IMR-90 (cell line): ENCODE results near the gene FBXO31. TPM values are rescaled to one million over a fixed set of nuclear protein-coding genes. Genes with fewer than 3 reads are reported as not detected.

Experiments used
- ATAC-seq: fragments of 200-7000 bp; cut with Tn5 transposase; 2 replicates; pipeline ENCODE4 v1.9.1; 2020; ENCODE audit warnings: low read depth, mild to moderate bottlenecking, moderate library complexity
- BruUV-seq: library from RNA; stranded (reverse); fragments of 400-500 nt; replicated peaks from 2 replicates; lab custom pipeline; 2021; lab: Mats Ljungman, UMichigan
- CTCF ChIA-PET: fragments of 300-600 bp; formaldehyde crosslinking; extraction: SDS; loops from one replicate; lab custom pipeline; 2021; ENCODE audit warnings: antibody characterized with exemption; lab: Yijun Ruan, JAX
- POLR2A ChIA-PET: fragments of 300-600 bp; sonication (Branson Sonifier 250); formaldehyde crosslinking; loops from one replicate; lab custom pipeline; 2022; ENCODE audit warnings: antibody characterized with exemption; ENCODE audit not compliant: unreplicated experiment; lab: Charles Lee
- DNase-seq: peaks from one replicate; pipeline ENCODE4 v3.0.0; 2013
- H2AFZ ChIP-seq: replicated peaks from 2 replicates; pipeline ENCODE3; 2013; ENCODE audit warnings: low read length, mild to moderate bottlenecking; ENCODE audit not compliant: poor library complexity
- H2AK5ac ChIP-seq: 2 replicates; pipeline ENCODE4 v1.6.1; 2013; ENCODE audit warnings: low read depth, low read length, inconsistent platforms
- H2AK9ac ChIP-seq: replicated peaks from 2 replicates; pipeline ENCODE3; 2013; ENCODE audit warnings: mild to moderate bottlenecking, low read depth, low read length, moderate library complexity; ENCODE audit not compliant: poor library complexity
- H2BK120ac ChIP-seq: 2 replicates; pipeline ENCODE4 v1.6.1; 2013; ENCODE audit warnings: low read depth, low read length, inconsistent platforms
- H2BK15ac ChIP-seq: 3 replicates; pipeline ENCODE4 v1.6.1; 2013; ENCODE audit warnings: low read depth, low read length, inconsistent platforms
- H2BK20ac ChIP-seq: 2 replicates; pipeline ENCODE4 v1.6.1; 2013; ENCODE audit warnings: low read depth, mild to moderate bottlenecking, inconsistent platforms, low read length, moderate library complexity
- H2BK5ac ChIP-seq: 2 replicates; pipeline ENCODE4 v1.6.1; 2013; ENCODE audit warnings: mild to moderate bottlenecking, low read depth, low read length, inconsistent platforms; ENCODE audit not compliant: poor library complexity, severe bottlenecking
- H3K14ac ChIP-seq: replicated peaks from 2 replicates; pipeline ENCODE4 v1.6.1; 2013; ENCODE audit warnings: low read depth, low read length, inconsistent platforms
- H3K18ac ChIP-seq: 2 replicates; pipeline ENCODE4 v1.6.1; 2013; ENCODE audit warnings: low read depth, low read length, control low read depth
- H3K23ac ChIP-seq: 2 replicates; pipeline ENCODE4 v1.6.1; 2013; ENCODE audit warnings: low read depth, low read length, inconsistent platforms
- H3K27ac ChIP-seq: 2 replicates; pipeline ENCODE4 v1.5.1; 2013; ENCODE audit warnings: mild to moderate bottlenecking, control low read depth, low read length; ENCODE audit not compliant: insufficient read depth
- H3K27me3 ChIP-seq: 2 replicates; pipeline ENCODE4 v1.6.1; 2013; ENCODE audit warnings: low read length; ENCODE audit not compliant: control insufficient read depth, insufficient read depth
- H3K36me3 ChIP-seq: 2 replicates; pipeline ENCODE4 v1.6.1; 2013; ENCODE audit warnings: low read length, mixed read lengths; ENCODE audit not compliant: control insufficient read depth, insufficient read depth
- H3K4ac ChIP-seq: 2 replicates; pipeline ENCODE4 v1.6.1; 2013; ENCODE audit warnings: low read depth, low read length, inconsistent platforms
- H3K4me1 ChIP-seq: 2 replicates; pipeline ENCODE4 v1.6.1; 2013; ENCODE audit warnings: low read length, mixed read lengths; ENCODE audit not compliant: control insufficient read depth, insufficient read depth
- H3K4me2 ChIP-seq: 2 replicates; pipeline ENCODE4 v1.6.1; 2013; ENCODE audit warnings: low read depth, mild to moderate bottlenecking, control low read depth, low read length, moderate library complexity
- H3K4me3 ChIP-seq: 2 replicates; pipeline ENCODE4 v1.5.1; 2013; ENCODE audit warnings: low read depth, mild to moderate bottlenecking, control low read depth, low read length, moderate library complexity; ENCODE audit not compliant: insufficient read depth
- H3K56ac ChIP-seq: 2 replicates; pipeline ENCODE4 v1.6.1; 2013; ENCODE audit warnings: low read length, inconsistent platforms; ENCODE audit not compliant: insufficient read depth; ENCODE audit errors: extremely low read depth
- H3K79me1 ChIP-seq, 2 experiments: 2 replicates each; pipeline ENCODE4 v1.6.1; 2013; ENCODE audit warnings: low read length in 2 of 2, inconsistent platforms in 1 of 2, low read depth in 1 of 2
- H3K9ac ChIP-seq: 2 replicates; pipeline ENCODE4 v1.6.1; 2013; ENCODE audit warnings: low read depth, low read length, control low read depth
- H3K9me1 ChIP-seq: 2 replicates; pipeline ENCODE4 v1.6.1; 2013; ENCODE audit warnings: low read length, inconsistent platforms; ENCODE audit not compliant: insufficient read depth
- H3K9me3 ChIP-seq: 2 replicates; pipeline ENCODE4 v1.6.1; 2013; ENCODE audit warnings: low read length; ENCODE audit not compliant: control insufficient read depth, insufficient read depth
- H4K20me1 ChIP-seq: 2 replicates; pipeline ENCODE4 v1.6.1; 2013; ENCODE audit warnings: low read length, inconsistent platforms; ENCODE audit not compliant: insufficient read depth
- H4K5ac ChIP-seq: 2 replicates; pipeline ENCODE4 v1.6.1; 2013; ENCODE audit warnings: mild to moderate bottlenecking, low read depth, low read length, control low read depth
- H4K8ac ChIP-seq, 2 experiments: 2 replicates each; pipeline ENCODE4 v1.6.1; 2013; ENCODE audit warnings: low read depth in 2 of 2, low read length in 2 of 2, control low read depth in 1 of 2, inconsistent platforms in 1 of 2
- H4K91ac ChIP-seq: 2 replicates; pipeline ENCODE4 v1.6.1; 2013; ENCODE audit warnings: low read depth, low read length, inconsistent platforms; ENCODE audit not compliant: insufficient read depth
- NFE2L2 ChIP-seq: fragments of 150-350 bp; IDR thresholded peaks from 2 replicates; pipeline ENCODE4 v1.6.1; 2016; ENCODE audit warnings: low read depth, mild to moderate bottlenecking, low read length
- WGBS, 2 experiments: methylation state at CpG; one replicate each; pipeline versions ENCODE4 v1.1.5 to v1.1.7; 2013; ENCODE audit warnings: missing lambda C conversion rate in 2 of 2; ENCODE audit not compliant: insufficient read length in 1 of 2; ENCODE audit errors: extremely low coverage in 2 of 2; 5-methylcytosine and 5-hydroxymethylcytosine counted together
- dilution Hi-C: fragments of 300-500 bp; cut with HindIII; formaldehyde crosslinking; loops from one replicate; pipeline ENCODE4 v1.14.3; 2018; ENCODE audit warnings: low sequenced_read_pairs; ENCODE audit not compliant: unreplicated experiment
- in situ Hi-C: fragments of 300-500 bp; cut with MboI; formaldehyde crosslinking; loops from 3 replicates; pipeline ENCODE4 v1.14.3; 2019; ENCODE audit warnings: low sequenced_read_pairs, inconsistent platforms, mixed read lengths
- intact Hi-C: fragments of 100-400 bp; cut with micrococcal nuclease; formaldehyde crosslinking; loops from 2 replicates; pipeline ENCODE4 v1.10.0; 2022
- polyA plus RNA-seq, 3 experiments: library from polyadenylated mRNA; depleted of rRNA; stranded (reverse); fragments of >200 nt; gene quantifications; 2 replicates each; pipeline ENCODE4 v1.2.3, GENCODE V29; 2012; ENCODE audit warnings: low replicate concordance in 1 of 3
- total RNA-seq: library from RNA; depleted of rRNA; stranded (reverse); fragments of >200 nt; gene quantifications from 2 replicates; pipeline ENCODE4 v1.2.3, GENCODE V29; 2012
- TF ChIP-seq, protein P1 (sequence below): conservative IDR thresholded peaks from 2 replicates; pipeline ENCODE4 v1.5.1; 2012; ENCODE audit warnings: mild to moderate bottlenecking, low read depth, low read length, improper control_type of control experiment

The FBXO31 gene
- total and polyA plus RNA-seq, 2 of the 4 experiments (the other 2 are of a cell fraction), result 10.4 to 16.9 TPM

DNA sequence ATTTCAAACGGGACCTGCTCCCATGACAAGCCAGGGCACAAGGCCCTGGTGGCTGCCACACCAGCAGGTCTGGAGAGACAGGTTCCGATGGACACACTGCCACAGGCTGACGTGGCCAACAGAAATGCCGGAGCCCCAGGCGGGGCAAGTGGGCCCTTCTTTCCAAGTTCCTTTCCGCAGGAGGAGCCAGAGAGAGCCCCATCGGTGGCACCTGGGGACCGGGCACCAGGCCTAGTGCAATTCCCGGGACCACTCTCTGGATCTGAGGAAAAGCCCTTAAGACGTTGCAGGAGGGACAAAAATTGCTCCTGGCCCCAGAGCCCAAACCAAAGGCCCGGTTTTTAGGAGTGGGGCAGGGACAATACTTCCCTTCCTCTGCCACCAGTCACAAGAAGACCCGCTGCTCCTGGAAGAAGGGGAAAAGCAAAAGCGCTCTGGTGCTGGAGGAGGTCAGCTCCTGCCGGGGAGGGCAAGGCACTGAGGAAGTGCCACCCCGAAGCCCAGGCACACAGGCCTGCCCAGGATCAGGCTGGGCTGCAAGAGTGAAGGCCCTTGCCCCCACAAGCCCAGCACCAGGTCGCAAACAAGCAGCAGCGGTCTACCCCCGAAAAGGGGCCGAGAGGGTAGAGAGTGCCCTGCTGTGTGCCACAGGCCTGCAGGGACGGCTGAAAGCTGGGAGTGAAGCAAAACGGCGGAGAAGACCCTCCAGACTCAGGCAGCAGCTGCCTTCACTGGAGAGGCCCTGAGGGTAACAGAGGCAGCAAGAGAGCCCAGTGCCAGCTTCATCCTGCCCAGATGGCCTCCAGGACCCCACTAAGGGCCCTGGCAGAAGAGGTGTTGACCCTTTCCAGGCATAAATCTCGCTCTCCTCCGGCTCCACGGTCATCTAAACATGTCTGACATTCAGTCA lies 37.7 kb upstream of the FBXO31 start:
- H4K8ac ChIP-seq, result no peak overlapping the region
- CTCF ChIA-PET, result no interaction called here
- H2BK20ac ChIP-seq, result no peak overlapping the region
- no peak overlapping the region for H2AFZ ChIP-seq
- no peaks in the 10 kb centered on the region for H3K4me1 ChIP-seq
- in situ Hi-C loops, result loop anchor here (10.0 to 25.0 kb wide), 2 partner anchors 154 to 341 kb away; partner anchors contain the start of gene KLHDC4
- WGBS, 2 experiments, result 98% methylated on average over 8 of the region's 25 CpGs; no CpG with 5 or more reads in 1 of the 2 experiments
- peaks cover 0 to 33% of the 10 kb centered on the region in 2 experiments; a peak in 3 of 4 replicates for H3K79me1 ChIP-seq
- H3K9ac ChIP-seq, result no peak overlapping the region
- POLR2A ChIA-PET, result no interaction called here
- H2BK15ac ChIP-seq, result no peak overlapping the region
- H3K4ac ChIP-seq, result no peak overlapping the region
- H3K9me3 ChIP-seq, result no peaks in the 10 kb centered on the region
- no peak overlapping the region for H3K4me3 ChIP-seq
- no peaks in the 10 kb centered on the region for H3K27me3 ChIP-seq
- H2AK9ac ChIP-seq, result no peak overlapping the region
- no TSS peak for BruUV-seq
- no peak overlapping the region for H2AK5ac ChIP-seq
- peaks cover 5% of the 10 kb centered on the region for H3K9me1 ChIP-seq
- no peak overlapping the region for H4K91ac ChIP-seq
- TF ChIP-seq, protein P1, sequence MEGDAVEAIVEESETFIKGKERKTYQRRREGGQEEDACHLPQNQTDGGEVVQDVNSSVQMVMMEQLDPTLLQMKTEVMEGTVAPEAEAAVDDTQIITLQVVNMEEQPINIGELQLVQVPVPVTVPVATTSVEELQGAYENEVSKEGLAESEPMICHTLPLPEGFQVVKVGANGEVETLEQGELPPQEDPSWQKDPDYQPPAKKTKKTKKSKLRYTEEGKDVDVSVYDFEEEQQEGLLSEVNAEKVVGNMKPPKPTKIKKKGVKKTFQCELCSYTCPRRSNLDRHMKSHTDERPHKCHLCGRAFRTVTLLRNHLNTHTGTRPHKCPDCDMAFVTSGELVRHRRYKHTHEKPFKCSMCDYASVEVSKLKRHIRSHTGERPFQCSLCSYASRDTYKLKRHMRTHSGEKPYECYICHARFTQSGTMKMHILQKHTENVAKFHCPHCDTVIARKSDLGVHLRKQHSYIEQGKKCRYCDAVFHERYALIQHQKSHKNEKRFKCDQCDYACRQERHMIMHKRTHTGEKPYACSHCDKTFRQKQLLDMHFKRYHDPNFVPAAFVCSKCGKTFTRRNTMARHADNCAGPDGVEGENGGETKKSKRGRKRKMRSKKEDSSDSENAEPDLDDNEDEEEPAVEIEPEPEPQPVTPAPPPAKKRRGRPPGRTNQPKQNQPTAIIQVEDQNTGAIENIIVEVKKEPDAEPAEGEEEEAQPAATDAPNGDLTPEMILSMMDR, result no peak
- no peak for TF ChIP-seq NFE2L2
- peaks cover 47% of the 10 kb centered on the region for H3K36me3 ChIP-seq
- peaks cover 30% of the 10 kb centered on the region for H4K20me1 ChIP-seq
- intact Hi-C loops, result no loop called here
- no peak overlapping the region for H3K56ac ChIP-seq
- ATAC-seq, result no peak
- no peak overlapping the region for H3K4me2 ChIP-seq
- no peak for DNase-seq
- H4K5ac ChIP-seq, result no peak overlapping the region
- H3K27ac ChIP-seq, result no peak overlapping the region
- H3K14ac ChIP-seq, result no peak overlapping the region
- dilution Hi-C loops, result no loop called here
- no peak overlapping the region for H2BK120ac ChIP-seq
- no peak overlapping the region for H2BK5ac ChIP-seq
- H3K18ac ChIP-seq, result no peak overlapping the region
- no peak overlapping the region for H3K23ac ChIP-seq
